PFSK-1 (cell line): ENCODE measurements around the gene ARF3.

Source experiments
- FOXP2 ChIP-seq: optimal IDR thresholded peaks from 2 replicates; pipeline ENCODE3; 2011; ENCODE audit warnings: borderline replicate concordance, control low read depth, inconsistent platforms; ENCODE audit not compliant: insufficient read depth; ENCODE audit errors: extremely low read length, extremely low read depth
- POLR2AphosphoS5 ChIP-seq: IDR thresholded peaks from 2 replicates; pipeline ENCODE4 v1.6.1; 2012; ENCODE audit warnings: low read depth, mild to moderate bottlenecking, control low read depth, low read length, moderate library complexity
- SIN3A ChIP-seq: IDR thresholded peaks from 2 replicates; pipeline ENCODE4 v1.6.1; 2012; ENCODE audit warnings: mild to moderate bottlenecking, low read length, moderate library complexity, borderline replicate concordance; ENCODE audit not compliant: insufficient read depth
- TAF1 ChIP-seq: IDR thresholded peaks from 2 replicates; pipeline ENCODE4 v1.6.1; 2012; ENCODE audit warnings: low read length, control low read depth, borderline replicate concordance; ENCODE audit not compliant: insufficient read depth
- TF ChIP-seq, protein P1 (sequence below), 2 experiments: IDR thresholded peaks; 2 replicates each; pipeline versions ENCODE4 v1.6.1 to v1.8.0; 2011 to 2012; ENCODE audit warnings: low read depth in 2 of 2, low read length in 2 of 2, control low read depth in 1 of 2, inconsistent platforms in 1 of 2, mild to moderate bottlenecking in 1 of 2, moderate library complexity in 1 of 2; ENCODE audit not compliant: insufficient read depth in 1 of 2

ARF3 gene

DNA sequence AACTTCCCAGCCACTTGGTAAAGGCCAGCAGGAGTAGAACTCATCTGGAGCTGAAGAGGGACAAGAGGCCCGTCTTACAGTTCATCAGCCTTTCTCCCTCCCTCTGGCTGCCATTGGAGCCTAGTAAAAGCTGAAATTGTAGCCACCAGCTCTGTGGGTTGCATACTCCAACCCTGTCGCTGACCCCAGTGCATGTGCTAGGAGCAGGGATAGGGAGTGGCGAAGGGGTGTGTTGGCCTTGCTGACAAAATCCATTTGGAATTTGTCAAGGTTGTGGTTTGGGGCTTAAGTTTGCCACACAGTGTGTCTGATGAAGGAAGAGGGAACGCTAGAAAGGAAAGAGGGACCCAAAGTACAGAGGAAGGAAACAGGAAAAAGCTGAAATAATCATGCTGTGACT is 4.0 kb upstream of the ARF3 start:
- TF ChIP-seq FOXP2 (no peak), POLR2AphosphoS5 (no peak), SIN3A (no peak), TAF1 (no peak)
- TF ChIP-seq, protein P1, sequence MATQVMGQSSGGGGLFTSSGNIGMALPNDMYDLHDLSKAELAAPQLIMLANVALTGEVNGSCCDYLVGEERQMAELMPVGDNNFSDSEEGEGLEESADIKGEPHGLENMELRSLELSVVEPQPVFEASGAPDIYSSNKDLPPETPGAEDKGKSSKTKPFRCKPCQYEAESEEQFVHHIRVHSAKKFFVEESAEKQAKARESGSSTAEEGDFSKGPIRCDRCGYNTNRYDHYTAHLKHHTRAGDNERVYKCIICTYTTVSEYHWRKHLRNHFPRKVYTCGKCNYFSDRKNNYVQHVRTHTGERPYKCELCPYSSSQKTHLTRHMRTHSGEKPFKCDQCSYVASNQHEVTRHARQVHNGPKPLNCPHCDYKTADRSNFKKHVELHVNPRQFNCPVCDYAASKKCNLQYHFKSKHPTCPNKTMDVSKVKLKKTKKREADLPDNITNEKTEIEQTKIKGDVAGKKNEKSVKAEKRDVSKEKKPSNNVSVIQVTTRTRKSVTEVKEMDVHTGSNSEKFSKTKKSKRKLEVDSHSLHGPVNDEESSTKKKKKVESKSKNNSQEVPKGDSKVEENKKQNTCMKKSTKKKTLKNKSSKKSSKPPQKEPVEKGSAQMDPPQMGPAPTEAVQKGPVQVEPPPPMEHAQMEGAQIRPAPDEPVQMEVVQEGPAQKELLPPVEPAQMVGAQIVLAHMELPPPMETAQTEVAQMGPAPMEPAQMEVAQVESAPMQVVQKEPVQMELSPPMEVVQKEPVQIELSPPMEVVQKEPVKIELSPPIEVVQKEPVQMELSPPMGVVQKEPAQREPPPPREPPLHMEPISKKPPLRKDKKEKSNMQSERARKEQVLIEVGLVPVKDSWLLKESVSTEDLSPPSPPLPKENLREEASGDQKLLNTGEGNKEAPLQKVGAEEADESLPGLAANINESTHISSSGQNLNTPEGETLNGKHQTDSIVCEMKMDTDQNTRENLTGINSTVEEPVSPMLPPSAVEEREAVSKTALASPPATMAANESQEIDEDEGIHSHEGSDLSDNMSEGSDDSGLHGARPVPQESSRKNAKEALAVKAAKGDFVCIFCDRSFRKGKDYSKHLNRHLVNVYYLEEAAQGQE (IDR thresholded peaks at IDR 0.05; ENCODE audit: insufficient read depth in 1 of 2, low read depth in 2 of 2, low read length in 2 of 2), result no peak

DNA sequence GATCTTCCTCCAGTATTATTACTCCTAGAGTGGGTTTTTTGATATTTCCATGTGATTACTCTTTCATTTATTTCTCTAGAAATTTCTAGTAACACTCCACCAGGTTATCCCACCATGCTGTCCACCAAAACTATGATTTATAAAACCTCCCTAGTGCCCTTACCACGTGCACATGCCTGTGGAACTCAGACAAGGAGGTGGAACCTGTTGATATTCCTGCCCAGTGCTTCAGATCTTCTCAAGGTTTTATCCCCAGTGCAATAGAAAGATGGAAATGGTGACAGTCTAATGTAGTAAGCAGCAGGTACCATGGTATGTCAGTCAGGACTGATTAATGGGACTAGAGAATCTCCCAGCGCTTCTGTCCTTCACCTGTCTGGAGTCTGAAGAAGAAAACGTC is 3.5 kb upstream of the ARF3 start:
- TF ChIP-seq SIN3A, result no peak
- TF ChIP-seq POLR2AphosphoS5, result no peak
- no peak for TF ChIP-seq TAF1
- TF ChIP-seq, protein P1 (IDR thresholded peaks at IDR 0.05; ENCODE audit: insufficient read depth in 1 of 2, low read depth in 2 of 2, low read length in 2 of 2), result no peak
- no peak for TF ChIP-seq FOXP2

DNA sequence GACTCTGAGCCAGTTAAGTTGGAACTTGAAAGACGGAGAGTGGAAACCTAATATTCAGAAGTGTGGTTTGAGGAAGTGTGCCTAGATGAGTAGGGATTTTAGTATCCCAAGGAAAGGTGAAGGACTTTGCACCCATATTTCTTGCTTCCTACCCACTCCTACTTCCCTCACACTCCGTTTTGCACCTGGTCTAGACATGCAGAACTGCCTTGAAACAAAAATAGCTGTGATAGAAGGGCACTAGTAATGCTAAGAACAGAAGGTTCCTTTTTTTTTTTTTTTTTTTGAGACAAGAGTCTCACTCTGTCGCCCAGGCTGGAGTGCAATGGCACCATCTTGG is 732 bp upstream of the ARF3 start:
- TF ChIP-seq TAF1, result no peak

DNA sequence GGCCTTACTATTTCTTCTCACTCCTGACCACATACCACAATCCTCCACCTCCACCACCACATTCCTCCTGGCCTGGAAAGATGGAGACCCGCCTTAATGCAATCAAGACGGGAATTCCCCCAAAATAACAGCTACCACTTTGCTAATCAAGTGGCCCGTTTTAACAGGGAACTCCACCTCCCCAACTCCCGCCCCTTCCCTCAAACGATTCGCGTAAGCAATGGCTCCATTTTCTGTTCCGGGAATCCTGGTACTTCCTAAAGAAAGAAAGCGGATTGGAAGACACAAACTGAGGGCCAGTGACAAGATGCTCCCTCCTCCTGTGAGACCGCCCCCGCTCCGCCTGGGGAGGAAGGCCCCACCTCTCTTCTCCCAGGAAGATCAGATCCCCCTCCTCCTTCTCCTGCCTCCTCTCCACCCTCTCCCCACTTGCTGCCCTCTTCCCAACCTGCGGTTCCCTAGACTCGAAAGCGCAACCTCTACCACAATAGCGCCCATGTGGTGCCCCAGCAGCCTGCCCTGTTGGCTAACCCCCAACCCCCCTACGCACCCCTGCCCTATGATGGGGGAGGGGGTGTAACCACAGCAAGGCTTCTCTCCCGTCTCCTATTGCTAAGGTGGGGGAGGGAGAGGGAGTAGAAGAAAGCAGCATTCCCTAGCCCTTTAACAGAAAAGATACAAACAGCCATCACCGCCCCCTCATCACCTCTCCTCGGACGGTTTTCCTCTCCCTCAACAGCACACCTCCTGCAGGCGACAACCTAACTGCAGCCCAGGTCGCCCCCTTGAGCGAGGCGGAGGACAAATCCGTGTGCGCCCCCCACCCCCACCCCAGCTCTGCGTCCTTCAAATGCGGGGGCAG is 777 bp downstream of the ARF3 start:
- peak; percentile 34; the same call in 1 of the 2 replicates for TF ChIP-seq SIN3A
- TF ChIP-seq TAF1, result no peak
- no peak for TF ChIP-seq FOXP2
- TF ChIP-seq, protein P1 (IDR thresholded peaks at IDR 0.05; ENCODE audit: insufficient read depth in 1 of 2, low read depth in 2 of 2, low read length in 2 of 2), result no peak
- TF ChIP-seq POLR2AphosphoS5, result peak; percentile 73; the same call in 1 of the 2 replicates

DNA sequence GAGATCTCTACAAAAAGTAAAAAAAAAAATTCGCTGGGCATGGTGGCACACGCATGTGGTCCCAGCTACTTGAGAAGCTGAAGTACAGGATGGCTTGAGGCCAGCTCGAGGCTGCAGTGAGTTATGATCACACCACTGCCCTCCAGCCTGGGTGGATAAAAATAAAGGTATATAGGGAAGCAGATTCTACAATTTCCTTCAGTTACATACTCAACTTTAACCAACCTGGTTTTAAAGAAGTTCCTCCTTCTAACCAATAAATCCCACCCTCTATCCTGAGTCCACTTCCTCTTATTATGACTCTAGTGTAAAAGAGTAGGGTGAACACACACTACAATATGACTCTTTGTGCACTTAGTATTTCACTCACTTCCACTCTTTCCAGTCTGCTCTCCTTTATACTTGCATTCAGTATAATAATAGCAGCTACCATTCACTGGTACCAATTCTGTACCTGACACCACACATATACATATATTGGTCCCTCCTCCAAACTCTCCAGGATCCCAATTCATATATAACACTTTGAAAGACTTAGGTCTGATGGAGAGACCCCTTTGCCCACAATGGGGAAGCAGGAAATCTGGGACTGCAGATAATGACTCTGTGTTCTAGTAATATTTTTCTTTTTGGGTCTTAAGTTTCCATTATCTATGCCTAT is 2.3 kb downstream of the ARF3 start:
- no peak for TF ChIP-seq FOXP2
- no peak for TF ChIP-seq TAF1
- TF ChIP-seq, protein P1 (IDR thresholded peaks at IDR 0.05; ENCODE audit: insufficient read depth in 1 of 2, low read depth in 2 of 2, low read length in 2 of 2), result no peak
- no peak for TF ChIP-seq SIN3A
- no peak for TF ChIP-seq POLR2AphosphoS5
